HG03469 (cell line): Measurements from ENCODE around the gene CTSV.
"Not testable (repeated sequence)": the region's sequence is repeated elsewhere in the genome, so short reads cannot be mapped to it uniquely, and the experiment has no call there.

Experiments
- ATAC-seq: cut with Tn5 transposase; IDR thresholded peaks from one replicate; pipeline ENCODE4 v1.9.1; 2021; ENCODE audit warnings: mild to moderate bottlenecking, moderate library complexity, moderate number of reproducible peaks; ENCODE audit not compliant: unreplicated experiment

Gene CTSV

GRCh38 chr9:97045300-97045699 lies 6.4 kb upstream of the CTSV start:
- no peak for ATAC-seq

- ATAC-seq, result no peak
These were observed 3.0 kb upstream of the CTSV start for GRCh38 chr9:97041898-97042297.

- ATAC-seq, result no peak
These were observed 545 bp upstream of the CTSV start for GRCh38 chr9:97039514-97039860.

GRCh38 chr9:97023505-97023904 lies 15.4 kb downstream of the CTSV start:
- not testable (repeated sequence) for ATAC-seq

GRCh38 chr9:97013151-97014132 lies 25.5 kb downstream of the CTSV start:
- peak; percentile 67 for ATAC-seq

- ATAC-seq, result peak; percentile 37
These were observed 26.3 kb downstream of the CTSV start for GRCh38 chr9:97012617-97013016.

GRCh38 chr9:97002195-97002594 lies 36.7 kb downstream of the CTSV start:
- ATAC-seq, result not testable (repeated sequence)

GRCh38 chr9:97001338-97001737 lies 37.6 kb downstream of the CTSV start:
- ATAC-seq, result not testable (repeated sequence)

- ATAC-seq, result not testable (repeated sequence)
These were observed 38.7 kb downstream of the CTSV start for GRCh38 chr9:97000139-97000787.

GRCh38 chr9:96999733-97000132 lies 39.2 kb downstream of the CTSV start:
- not testable (repeated sequence) for ATAC-seq

GRCh38 chr9:96997009-96997701 lies 41.8 kb downstream of the CTSV start:
- not testable (repeated sequence) for ATAC-seq

- ATAC-seq, result not testable (repeated sequence)
These were observed 44.4 kb downstream of the CTSV start for GRCh38 chr9:96994531-96995016.

GRCh38 chr9:96992303-96992702 lies 46.6 kb downstream of the CTSV start:
- not testable (repeated sequence) for ATAC-seq

- not testable (repeated sequence) for ATAC-seq
These were observed 49.1 kb downstream of the CTSV start for GRCh38 chr9:96989747-96990318.

- ATAC-seq, result not testable (repeated sequence)
These were observed 54.1 kb downstream of the CTSV start for GRCh38 chr9:96984887-96985286.

- ATAC-seq, result not testable (repeated sequence)
These were observed 54.8 kb downstream of the CTSV start for GRCh38 chr9:96984139-96984538.

GRCh38 chr9:96983496-96984122 lies 55.3 kb downstream of the CTSV start:
- ATAC-seq, result not testable (repeated sequence)
